ENCODE measurements around the gene CHAT.

The CHAT gene

DNA sequence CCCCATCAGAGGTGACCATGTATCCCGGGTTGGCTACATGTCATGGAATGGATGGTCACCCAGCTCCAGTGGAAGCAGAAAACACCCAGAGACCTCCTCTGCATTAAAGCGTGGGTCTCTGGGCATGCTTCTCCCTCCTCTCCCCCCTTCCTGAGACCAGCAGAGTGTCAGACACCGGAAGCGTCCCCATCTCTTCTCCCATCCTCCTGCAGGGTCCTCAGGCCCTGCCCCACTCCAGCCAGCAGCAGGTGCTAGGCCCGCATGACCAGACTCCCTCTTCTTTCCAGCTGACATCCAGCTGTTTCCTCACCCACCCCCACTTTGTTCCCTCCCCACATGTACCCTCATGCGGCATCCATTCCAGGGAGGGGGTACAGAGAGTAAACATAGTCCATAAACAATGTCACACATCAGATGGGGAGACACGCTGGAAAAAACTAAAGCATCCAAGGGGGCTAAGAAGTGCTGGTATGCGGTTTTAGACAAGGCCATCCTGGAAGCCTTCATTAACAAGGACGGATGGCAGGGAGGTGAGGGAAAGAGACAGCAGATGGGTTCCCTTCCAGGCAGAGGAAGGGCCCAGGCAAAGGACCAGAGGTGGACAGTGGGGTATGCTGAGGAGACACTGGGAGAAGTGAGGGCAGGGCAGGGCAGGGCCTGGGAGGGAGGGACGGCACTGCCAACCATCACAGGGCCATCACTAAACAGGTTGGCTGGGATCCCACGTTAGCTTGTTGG is 16.2 kb upstream of the CHAT start:
- no peak for DNase-seq

DNA sequence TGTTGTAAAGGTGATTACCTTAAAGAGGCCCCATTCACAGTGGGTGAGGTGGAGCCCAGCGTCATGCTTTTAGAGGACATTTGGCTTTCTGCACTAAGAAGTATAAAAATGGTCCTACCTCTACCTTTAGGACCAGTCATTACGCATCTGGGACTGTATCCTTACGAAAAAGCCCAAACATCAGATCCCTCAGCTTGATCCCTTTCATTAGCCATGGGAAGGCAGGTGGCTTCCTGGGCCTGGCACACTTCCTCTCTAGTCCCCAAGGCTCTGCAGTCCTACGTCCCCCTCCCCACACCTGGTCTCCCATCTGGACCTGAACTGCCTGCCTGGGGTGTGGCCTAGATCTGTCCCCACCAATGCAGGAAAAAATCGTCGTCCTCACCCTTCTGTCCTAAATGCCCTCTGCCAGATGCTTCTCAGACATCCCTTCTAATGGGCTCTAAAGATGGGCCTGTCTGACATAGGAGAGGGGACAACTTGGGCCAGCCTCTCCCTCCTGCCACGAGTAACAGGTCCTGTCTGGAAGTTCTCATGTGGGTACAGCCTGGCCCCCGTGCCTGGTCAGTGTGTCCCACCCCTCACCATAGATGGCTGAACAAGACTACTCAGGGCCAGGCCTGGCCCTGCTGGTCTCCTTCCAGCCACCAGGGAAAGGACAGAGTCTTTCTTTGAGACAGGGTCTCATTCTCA is 15.5 kb upstream of the CHAT start:
- DNase-seq = no peak

DNA sequence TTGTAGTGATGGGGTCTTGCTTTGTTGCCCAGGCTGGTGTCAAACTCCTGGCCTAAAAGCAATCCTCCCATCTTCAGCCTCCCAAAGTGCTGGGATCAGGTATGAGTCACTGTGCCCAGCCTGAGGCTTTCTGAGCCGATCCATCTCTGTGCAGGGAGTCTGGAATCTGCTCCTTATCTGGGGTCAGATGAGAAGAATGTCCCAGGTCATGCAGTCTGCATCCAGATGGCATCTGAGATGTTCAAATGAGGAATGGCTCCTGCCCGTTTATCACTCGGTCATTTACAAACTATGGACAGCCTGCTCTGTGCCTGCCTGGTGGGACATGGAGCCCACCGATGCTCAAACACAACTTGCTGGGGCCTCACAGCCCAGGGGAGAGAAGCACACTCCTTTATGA is 14.9 kb upstream of the CHAT start:
- DNase-seq = no peak

DNA sequence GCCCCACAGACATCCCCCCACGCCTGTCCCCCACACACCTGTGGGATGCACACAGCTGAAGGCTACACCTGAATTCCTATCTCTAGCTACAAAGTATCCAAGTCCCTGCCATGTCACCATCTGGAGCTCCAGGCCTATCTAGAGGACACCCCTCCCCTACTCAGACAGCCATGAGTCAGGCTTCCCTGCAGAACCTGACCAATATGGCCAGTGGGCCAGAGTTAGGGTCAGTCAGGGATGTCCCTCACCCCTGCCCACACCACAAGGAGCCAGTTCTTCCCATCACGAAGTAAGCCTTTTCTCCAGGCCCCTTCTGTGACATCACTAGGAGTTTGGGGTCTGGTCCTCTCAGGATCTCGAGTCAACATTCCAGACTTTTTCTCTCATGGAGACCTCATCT is 14.3 kb upstream of the CHAT start:
- DNase-seq = no peak

DNA sequence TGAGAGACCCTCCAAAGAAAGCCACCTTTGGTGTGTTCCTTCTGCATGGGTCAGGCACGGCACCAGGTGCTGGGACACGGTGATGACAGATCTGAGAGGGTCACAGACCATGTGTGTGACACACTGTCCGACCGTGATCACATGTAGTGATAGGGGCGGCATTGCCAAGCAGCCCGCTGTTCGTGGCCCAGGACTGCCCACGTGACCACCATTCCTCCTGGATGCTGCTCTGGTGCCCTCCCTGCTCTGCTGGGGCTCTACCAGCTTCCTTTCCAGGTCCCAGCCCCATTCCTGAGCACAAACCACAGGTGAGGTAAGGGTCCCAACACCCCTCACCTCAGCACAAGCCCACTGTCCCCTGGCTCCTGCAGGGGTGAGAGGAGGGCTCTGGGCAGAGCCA is 13.8 kb upstream of the CHAT start:
- DNase-seq = no peak

DNA sequence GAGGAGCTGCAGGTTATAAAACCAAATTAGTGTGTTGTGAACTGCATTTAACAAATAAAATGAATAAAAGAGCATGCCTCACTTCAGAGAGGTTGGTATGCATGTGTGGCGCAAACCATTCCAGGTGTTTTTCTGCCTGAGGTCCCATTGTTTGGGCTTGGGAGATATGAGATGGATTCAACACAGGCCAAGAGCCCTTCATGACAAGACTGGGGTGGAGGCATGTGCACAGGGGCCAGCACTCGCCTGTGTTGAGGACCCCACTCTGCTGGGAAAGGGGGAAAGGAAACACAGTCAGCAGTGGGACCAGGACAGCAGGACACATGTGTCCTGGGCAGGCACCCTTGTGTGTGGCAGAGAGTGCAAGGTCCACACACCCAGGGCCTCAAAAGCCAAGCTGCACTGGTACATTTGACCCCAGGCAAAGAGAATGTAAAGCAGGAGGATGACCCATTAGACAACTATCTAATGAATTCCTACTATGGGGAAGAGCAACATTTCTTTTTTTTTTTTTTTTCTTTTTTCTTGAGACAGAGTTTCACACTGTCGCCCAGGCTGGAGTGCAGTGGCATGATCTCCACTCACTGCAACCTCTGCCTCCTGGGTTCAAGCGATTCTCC is 12.9 kb upstream of the CHAT start:
- DNase-seq = no peak

DNA sequence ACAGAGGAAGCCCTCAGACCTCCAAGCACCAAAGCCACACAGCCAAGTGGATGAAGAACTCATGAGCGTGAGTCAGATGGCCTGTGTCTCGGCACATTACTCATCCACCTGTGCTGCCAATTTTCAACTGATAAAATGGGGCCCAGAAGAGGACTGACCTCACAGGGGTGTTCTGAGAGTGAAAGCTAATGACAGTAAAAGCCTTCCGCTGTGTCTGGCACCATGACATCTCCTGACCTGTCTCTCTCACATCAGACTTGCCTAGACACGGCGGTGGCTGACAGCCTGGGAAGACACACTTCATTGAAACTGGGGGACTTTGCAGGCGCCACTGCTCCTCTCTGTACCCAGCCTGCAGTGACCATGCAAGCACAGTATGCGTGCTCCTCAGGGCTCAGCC is 12.0 kb upstream of the CHAT start:
- DNase-seq = no peak

DNA sequence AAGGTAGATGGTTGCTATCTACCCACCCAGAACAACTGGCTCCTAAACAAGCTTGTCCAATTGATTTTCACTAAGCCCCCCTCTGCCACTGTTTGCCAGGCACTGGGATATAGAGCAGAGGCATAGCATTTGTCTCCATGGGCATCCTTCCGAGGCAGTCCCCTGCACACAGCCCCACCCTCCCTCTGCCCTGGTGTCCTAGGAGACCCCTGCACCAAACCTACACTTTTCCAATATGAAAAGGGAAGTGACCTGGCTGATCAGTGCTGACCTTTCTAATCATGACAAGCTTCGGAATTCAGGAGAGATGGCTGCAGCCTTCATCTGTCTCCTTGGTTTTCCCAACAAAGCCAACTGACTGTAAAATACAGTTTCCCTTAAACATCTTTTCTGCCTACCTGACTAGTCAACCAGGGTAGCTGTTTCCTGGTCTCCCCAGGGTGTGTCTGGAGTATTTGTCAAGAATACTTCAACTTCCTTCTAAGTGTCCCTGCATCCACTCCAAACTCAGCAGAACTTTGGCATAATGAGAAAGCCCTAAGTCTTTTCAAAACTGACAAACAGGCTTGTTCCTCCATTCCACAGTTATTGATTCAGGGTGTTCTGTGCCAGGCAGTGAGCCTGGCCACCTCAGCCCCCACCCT is 11.3 kb upstream of the CHAT start:
- DNase-seq = no peak

DNA sequence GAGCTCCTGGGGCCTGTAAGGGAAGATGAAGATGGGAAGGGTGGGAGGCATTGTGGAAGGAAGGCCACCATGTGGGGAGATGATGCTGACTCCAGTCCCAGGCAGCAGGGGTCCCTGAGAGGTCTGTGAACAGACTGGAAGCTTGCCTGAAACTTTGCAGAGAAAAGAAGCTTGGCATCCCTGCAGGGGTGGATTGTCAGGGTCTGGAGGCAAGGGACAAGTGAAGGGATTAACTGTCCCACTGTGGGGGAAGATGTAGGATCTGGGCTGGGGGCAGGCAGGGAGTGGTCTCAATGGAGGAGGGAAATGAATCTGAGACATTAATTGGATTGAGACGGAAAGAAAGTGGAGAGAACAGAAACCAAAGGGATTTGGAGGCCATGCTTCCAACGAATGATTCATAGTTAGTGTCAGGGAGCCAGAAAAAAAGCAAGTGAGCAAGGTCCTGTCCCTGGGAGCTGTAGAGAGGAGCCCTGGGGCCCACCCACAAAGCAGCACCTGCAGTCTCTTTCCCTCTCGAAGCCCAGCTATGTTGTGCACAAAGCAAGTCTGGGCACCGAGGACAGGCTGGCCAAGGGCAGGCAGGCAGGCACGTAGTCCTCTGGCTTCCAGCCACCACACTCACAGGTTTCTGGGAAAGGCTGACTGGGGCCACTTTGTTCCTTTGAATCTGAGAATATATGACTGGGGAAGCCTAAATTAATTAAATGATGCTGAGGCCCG is 8.5 kb upstream of the CHAT start:
- no peak for DNase-seq

DNA sequence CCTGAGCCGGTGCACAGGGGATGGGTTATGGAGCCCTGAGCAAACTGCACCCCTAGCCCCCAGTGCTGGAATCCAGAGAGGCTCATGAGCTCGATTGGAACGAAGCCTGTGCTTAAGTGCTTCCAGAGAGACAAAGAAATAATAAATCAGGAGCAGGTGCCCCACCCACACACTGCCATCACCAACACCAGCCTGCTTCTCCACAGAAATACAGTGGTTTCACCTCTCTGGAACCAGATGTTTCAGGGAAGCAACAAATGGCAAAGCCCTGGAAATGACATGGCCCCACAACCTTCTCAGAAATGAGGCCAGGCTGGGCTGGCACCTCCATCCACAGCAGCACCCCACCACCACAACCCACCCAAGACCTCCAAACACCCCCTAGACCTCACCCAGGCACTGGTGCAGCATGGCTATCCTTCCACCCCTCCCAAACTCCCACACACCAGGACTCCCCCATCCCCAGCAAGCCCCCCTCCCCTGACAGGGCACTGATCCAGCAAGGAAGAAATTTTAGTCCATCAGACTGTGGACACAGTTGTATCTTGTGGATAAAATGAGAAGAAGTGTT is 7.8 kb upstream of the CHAT start:
- no peak for DNase-seq

DNA sequence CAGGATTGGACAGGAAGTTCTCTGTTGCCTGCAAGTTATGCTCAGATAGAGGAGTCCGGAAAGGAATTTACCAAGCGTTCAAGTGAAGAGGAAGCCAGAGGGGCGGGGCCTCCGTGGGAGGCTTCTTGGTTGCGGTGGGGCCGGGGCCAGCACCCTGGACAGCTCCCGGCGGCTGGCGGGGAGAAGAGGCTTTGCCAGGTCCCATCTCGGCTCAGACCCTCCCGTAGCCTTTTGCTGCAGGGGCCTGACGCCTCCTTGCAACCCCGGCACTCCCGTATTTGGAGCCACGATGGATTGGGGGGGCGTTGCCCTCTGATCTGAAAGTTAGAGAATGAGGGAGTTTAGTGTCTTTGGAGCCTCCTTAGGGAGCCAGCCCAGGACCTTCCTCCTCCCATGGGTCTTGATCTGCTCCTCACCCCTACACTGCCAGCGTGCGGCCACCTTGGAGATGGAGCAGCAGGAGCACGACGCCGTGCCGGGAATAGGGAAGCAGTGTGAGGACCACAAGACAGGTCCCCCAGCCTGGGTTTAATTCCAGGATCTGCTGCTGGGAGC is 6.8 kb upstream of the CHAT start:
- peak; percentile 19 for DNase-seq

DNA sequence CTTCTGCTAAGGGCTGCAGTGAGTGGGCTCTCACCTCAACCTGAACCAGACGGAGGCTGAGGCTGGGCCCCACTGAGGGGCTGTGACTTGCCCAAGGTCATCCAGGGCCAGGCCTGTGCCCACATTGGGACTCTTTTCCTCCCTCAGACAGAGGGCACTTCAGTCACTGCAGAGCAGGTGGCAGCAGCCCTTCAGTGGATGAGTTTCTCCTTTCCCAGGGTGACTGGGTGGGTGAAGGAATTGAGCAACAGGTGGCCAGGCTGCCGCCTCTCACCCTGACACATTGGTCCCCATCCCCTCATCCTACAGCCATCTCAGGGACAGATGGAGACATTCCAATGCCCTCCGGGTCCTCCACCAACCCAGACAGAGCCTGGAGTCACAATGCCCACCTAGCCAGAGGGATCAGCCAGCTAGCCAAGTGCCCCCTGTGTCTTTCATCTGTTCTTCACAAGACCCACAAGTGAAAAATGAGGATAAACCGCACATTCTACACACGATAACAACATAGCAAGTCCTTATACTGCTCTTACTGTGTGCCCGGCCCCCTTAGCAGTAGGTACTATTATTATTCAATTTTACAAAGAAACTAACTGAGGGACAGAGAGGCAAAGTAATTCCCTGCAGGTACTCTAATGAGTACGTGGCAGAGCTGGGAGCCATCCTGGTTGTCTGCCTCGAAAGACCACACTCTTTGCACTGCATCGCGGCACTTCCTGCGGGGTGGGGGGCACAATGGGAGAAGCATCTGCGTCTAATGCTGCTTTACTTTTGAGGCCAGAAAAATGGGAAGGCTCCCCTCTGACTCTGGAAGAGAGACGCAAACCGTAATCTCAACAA is 5.5 kb upstream of the CHAT start:
- no peak for DNase-seq

DNA sequence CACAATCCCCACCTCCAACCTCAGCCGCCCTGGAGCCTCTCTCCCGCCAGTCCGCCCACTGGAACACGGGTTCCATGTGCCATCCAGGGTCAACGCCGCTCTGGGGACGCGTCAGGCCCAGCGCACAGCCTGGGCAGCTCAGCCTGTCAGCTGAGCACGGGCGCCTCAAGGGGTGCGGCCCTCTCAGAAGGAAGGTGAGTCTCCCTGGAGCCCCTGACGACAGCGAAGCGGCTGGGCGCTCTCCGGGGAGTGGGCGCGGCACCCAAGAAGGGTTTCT is 4.9 kb upstream of the CHAT start:
- DNase-seq = no peak

DNA sequence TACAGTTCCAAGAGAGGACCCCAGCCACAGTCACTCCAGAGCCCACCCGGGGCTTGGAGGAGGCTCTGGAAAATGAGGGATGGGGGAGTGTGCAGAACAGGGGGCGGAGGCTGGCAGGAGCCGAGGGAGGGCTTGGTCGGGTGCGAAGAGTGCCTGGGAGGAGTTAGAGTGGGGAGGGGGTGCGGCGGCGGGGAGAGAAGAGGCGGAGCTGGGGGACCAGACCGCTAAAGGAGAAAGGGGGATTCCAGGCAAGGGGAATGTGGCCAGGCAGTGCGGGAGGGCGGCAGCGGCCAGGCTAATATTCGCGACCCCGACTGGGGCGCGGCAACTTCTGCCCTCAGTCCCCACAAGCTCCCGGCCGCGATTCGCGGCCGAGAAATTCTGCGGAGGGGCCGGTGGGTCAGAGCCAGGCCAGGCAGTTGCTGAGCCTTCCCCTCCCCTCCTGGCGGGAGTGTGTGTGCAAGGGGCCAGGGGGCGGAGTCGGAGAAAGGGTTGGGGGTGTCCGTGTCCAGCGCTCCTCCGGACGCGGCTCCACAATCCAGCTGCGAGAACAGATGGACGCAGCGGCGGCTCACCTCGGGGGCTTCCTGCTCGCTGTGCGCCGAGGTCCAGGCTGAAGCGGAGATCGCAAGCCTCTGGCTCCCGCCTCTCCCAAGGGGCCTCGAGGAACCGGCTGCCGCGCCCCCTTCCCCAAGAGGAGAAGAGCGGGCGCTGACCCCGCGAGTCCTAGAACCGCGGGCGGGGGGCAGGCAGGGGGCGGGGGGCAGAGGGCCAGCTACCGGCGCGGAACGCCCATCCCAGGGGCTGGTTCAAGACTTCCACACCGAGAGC is 4.3 kb upstream of the CHAT start:
- no peak for DNase-seq

DNA sequence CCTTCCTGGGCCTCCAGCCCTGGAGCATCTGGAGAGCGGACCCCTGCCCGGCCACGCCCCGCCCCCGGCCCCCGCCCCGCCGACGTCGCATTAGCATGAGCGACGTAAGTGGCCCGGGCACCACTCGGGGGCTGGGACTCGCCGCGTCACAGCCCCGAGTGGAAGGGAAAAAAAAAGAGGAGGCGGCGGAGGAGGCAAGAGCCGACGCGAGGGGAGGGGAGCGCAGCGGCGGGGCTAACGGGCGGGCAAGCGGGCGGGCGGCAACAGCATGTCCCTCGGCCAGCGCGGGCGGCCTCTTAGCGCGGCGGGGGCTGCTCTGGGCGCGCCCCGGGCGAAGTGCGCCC is 3.8 kb upstream of the CHAT start, which contains the start of gene SLC18A3:
TSS of gene SLC18A3 (plus strand) at position 197 of the 344 bp plus-strand sequence. CDS start 431 bp downstream, outside the sequence.
- DNase-seq = no peak

DNA sequence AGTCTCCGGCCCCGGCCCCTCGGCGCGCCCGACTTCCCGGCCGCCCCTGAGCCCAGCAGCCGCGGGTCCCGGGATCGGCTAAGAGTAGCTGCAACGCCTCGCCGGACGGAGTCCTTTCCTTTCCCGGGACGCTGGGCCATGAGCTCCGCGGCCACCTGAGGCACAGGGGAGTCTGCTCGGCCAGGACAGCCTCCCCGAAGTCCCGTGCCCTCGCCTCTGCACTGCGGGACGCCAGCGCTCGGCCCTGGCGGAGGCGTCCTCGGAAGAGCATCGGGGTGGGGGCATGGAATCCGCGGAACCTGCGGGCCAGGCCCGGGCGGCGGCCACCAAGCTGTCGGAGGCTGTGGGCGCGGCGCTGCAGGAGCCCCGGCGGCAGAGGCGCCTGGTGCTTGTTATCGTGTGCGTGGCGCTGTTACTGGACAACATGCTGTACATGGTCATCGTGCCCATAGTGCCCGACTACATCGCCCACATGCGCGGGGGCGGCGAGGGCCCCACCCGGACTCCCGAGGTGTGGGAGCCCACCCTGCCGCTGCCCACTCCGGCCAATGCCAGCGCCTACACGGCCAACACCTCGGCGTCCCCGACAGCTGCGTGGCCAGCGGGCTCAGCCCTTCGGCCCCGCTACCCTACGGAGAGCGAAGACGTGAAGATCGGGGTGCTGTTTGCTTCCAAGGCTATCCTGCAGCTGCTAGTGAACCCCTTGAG is 3.2 kb upstream of the CHAT start:
- DNase-seq = no peak

DNA sequence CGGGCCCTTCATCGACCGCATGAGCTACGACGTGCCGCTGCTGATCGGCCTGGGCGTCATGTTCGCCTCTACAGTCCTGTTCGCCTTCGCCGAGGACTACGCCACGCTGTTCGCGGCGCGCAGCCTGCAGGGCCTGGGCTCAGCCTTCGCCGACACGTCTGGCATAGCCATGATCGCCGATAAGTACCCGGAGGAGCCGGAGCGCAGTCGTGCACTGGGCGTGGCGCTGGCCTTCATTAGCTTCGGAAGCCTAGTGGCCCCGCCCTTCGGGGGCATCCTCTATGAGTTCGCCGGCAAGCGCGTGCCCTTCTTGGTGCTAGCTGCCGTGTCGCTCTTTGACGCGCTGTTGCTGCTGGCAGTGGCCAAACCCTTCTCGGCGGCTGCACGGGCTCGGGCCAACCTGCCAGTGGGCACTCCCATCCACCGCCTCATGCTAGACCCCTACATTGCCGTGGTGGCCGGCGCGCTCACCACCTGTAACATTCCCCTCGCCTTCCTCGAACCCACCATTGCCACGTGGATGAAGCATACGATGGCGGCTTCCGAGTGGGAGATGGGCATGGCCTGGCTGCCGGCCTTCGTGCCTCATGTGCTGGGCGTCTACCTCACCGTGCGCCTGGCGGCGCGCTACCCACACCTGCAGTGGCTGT is 2.5 kb upstream of the CHAT start:
- DNase-seq = no peak

DNA sequence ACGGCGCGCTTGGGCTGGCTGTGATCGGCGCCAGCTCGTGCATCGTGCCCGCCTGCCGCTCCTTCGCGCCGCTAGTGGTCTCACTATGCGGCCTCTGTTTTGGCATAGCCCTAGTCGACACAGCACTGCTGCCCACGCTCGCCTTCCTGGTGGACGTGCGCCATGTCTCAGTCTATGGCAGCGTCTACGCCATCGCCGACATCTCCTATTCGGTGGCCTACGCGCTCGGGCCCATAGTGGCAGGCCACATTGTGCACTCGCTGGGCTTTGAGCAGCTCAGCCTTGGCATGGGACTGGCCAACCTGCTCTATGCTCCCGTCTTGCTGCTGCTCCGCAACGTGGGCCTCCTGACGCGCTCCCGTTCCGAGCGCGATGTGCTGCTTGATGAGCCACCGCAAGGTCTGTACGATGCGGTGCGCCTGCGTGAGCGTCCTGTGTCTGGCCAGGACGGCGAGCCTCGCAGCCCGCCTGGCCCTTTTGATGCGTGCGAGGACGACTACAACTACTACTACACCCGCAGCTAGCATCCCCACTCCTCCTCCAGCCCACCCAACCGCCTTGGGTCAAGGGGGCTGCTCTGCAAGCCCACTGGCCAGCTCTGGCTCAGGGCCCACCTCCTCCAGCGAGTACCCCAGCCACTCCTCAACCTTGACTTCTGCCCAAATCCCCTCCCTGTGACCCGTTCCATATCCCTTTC is 1.9 kb upstream of the CHAT start:
- DNase-seq = no peak

Measured in effector CD8-positive, alpha-beta T cell (primary cell).